AG04449 (cell line): ENCODE data around the gene CAMTA1.

Source experiments
- CTCF ChIA-PET: fragments of 350-600 bp; formaldehyde crosslinking; extraction: SDS; loops from one replicate; lab custom pipeline; 2021; ENCODE audit warnings: antibody characterized with exemption; lab: Yijun Ruan, JAX
- POLR2A ChIA-PET: fragments of 400-600, 350-600 bp; formaldehyde crosslinking; extraction: SDS; loops from one replicate; lab custom pipeline; 2020; ENCODE audit warnings: antibody characterized with exemption, inconsistent platforms; lab: Yijun Ruan, JAX
- DNase-seq: peaks from one replicate; pipeline ENCODE4 v3.0.0-alpha.2; 2010; ENCODE audit warnings: low read depth, low spot score
- H3K4me3 ChIP-seq: 2 replicates; pipeline ENCODE4 v1.5.1; 2011; ENCODE audit warnings: low read depth, mild to moderate bottlenecking, control low read depth, low read length
- CTCF ChIP-seq: IDR thresholded peaks from one replicate; pipeline ENCODE4 v1.5.1; 2011; ENCODE audit warnings: mild to moderate bottlenecking, moderate library complexity, low read length, control low read depth, inconsistent platforms; ENCODE audit not compliant: insufficient read depth; ENCODE audit errors: missing control alignments

Gene CAMTA1

GRCh38 chr1:7677111-7677510 is 891.9 kb downstream of the CAMTA1 start:
- ChIA-PET CTCF (interaction anchor here (1.4 to 24.8 kb wide), 3 partner anchors 12 to 80 kb away, joined by 4 to 1214 read pairs (median 205); no protein-coding TSS in a partner anchor), POLR2A (no interaction called here)
- no peak overlapping the region for H3K4me3 ChIP-seq
- TF ChIP-seq CTCF, result no peak
- no peak for DNase-seq

DNA sequence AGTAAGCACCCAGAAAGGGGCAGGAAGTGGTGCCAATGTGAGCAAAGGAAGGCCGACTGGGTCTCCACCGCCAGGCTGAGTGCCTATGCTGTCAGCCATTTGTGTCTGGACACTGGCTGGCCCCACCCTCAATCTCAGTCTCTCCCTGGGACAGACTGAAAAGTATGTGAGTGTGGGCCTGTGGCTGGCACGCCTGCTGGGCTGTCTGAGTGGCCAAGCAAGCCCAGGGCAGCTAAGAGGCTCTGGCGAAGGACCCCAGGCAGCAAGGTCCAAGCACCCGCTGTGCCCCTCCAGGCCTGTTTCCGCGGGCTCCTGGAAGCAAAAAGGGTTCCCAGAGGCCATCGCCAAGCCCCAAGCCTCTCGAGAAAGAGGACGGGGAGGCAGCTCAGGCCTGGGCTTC is 892.6 kb downstream of the CAMTA1 start:
- CTCF ChIA-PET, result interaction anchor here (11.4 to 24.8 kb wide), 2 partner anchors 12 to 72 kb away, joined by 205 to 1214 read pairs; no protein-coding TSS in a partner anchor
- TF ChIP-seq CTCF, result no peak
- no peak overlapping the region for H3K4me3 ChIP-seq
- POLR2A ChIA-PET, result no interaction called here
- no peak for DNase-seq

DNA sequence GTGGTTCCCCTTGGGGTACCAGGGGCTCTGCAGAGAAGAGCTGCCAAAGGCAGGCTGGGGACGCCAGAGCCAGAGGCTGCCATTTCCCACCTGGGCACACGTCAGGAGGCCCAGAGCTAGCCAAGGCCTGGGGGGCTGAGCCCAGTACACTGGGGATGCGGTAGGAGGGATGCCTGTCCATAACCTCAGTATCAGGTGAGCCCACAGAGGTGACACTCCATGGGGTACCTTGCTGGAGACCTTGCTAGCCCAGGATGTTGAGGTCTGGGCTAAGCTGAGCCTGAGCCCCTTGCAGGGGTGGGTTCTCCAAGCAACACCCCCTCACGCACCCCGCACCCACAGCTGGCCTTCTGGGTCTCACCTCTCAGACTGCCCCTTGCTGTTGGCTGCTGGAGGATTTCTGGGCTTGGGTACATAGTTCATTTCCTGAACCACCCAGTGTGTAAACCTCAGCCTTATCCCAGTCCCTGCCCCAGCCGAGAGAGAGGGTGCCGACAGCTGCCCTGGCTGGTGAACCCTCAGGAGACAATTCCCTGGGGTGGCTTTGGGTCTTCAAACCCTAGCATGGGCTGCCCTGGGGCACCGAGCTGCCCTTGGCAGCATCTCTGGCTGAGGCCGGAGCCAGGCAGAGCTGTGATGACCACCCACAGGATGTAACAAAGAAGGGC is 893.4 kb downstream of the CAMTA1 start:
- CTCF ChIA-PET, result interaction anchor here (1.0 to 24.8 kb wide), 4 partner anchors 13 to 223 kb away, joined by 3 to 1214 read pairs (median 104); no protein-coding TSS in a partner anchor
- no peak for TF ChIP-seq CTCF
- POLR2A ChIA-PET, result no interaction called here
- no peak overlapping the region for H3K4me3 ChIP-seq
- DNase-seq, result no peak

GRCh38 chr1:7679159-7679872 is 894.1 kb downstream of the CAMTA1 start:
- H3K4me3 ChIP-seq, result no peak overlapping the region; the same call in 1 of the 2 replicates

DNA sequence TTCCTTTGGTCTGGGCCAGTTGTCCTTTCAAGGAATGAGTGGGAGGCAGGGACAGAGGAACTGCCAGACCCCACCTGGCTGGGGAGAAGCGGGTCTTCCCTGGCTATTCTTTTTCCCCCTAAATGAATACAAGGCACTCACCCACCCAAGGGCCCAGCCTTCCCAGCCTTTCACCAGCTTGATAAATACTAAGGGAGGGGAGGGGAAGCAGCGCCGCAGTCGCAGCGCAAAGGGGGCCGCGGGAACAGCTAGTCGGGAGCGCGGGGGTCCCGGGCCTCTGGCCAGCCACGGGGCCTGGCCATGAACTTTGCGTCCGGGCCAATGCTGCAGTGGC is 894.6 kb downstream of the CAMTA1 start:
- ChIA-PET POLR2A (interaction anchor here (1.2 kb wide), 1 partner anchor 11 kb away, joined by 4 read pairs; no protein-coding TSS in a partner anchor), CTCF (interaction anchor here (1.0 to 24.8 kb wide), 4 partner anchors 14 to 221 kb away, joined by 3 to 1214 read pairs (median 104); no protein-coding TSS in a partner anchor)
- peak overlapping the region; percentile 60 for H3K4me3 ChIP-seq

More at GRCh38 chr1:7679159-7679872, 894.1 kb downstream of the CAMTA1 start:
- ChIA-PET POLR2A (interaction anchor here (1.2 kb wide), 1 partner anchor 11 kb away, joined by 4 read pairs; no protein-coding TSS in a partner anchor), CTCF (interaction anchor here (1.0 to 24.8 kb wide), 5 partner anchors 14 to 223 kb away, joined by 3 to 1214 read pairs (median 3); no protein-coding TSS in a partner anchor)
- no peak for DNase-seq
- TF ChIP-seq CTCF, result no peak

More for the DNA sequence above, 894.6 kb downstream of the CAMTA1 start:
- no peak for DNase-seq
- no peak for TF ChIP-seq CTCF
